GM10248 (cell line): ENCODE results near the gene TMEM120B.

Source experiments
- CTCF ChIA-PET: fragments of 300-600 bp; sonication (Branson Sonifier 250); formaldehyde crosslinking; extraction: SDS; loops from one replicate; lab custom pipeline; 2021; ENCODE audit warnings: antibody characterized with exemption; lab: Yijun Ruan, JAX
- POLR2A ChIA-PET: fragments of 350-650 bp; sonication (Branson Sonifier 250); formaldehyde crosslinking; extraction: SDS; loops from one replicate; lab custom pipeline; 2020; ENCODE audit warnings: antibody characterized with exemption; lab: Yijun Ruan, JAX
- DNase-seq: peaks from one replicate; pipeline ENCODE4 v3.0.0; 2012; ENCODE audit errors: extremely low spot score
- CTCF ChIP-seq: IDR thresholded peaks from 2 replicates; pipeline ENCODE4 v1.5.1; 2012; ENCODE audit warnings: mild to moderate bottlenecking, low read depth; ENCODE audit errors: extremely low read depth, missing control alignments, control extremely low read depth

The TMEM120B gene

GRCh38 chr12:121826318-121827150 is 114.0 kb downstream of the TMEM120B start:
- ChIA-PET CTCF (interaction anchor here (0.7 to 7.1 kb wide), 5 partner anchors 12 to 62 kb away, joined by 3 to 66 read pairs (median 16); partner anchors contain the start of gene PSMD9), POLR2A (interaction anchor here (0.5 kb wide), 1 partner anchor 255 kb away, joined by 5 read pairs; no protein-coding TSS in a partner anchor)
- TF ChIP-seq CTCF, result no peak
- no peak for DNase-seq

GRCh38 chr12:121827351-121828099 is 115.0 kb downstream of the TMEM120B start:
- POLR2A ChIA-PET, result interaction anchor here (0.6 kb wide), 1 partner anchor 316 kb away, joined by 8 read pairs; no protein-coding TSS in a partner anchor
- DNase-seq, result no peak
- TF ChIP-seq CTCF, result no peak
- CTCF ChIA-PET, result interaction anchor here (1.0 to 7.1 kb wide), 4 partner anchors 11 to 33 kb away, joined by 5 to 66 read pairs (median 18); no protein-coding TSS in a partner anchor

- DNase-seq, result no peak
- POLR2A ChIA-PET, result no interaction called here
- CTCF ChIA-PET, result interaction anchor here (1.0 to 7.1 kb wide), 4 partner anchors 10 to 34 kb away, joined by 5 to 66 read pairs (median 18); no protein-coding TSS in a partner anchor
- TF ChIP-seq CTCF, result no peak
These were observed 115.8 kb downstream of the TMEM120B start for GRCh38 chr12:121828306-121828705.

- no peak for DNase-seq
- ChIA-PET CTCF (interaction anchor here (3.1 to 7.1 kb wide), 3 partner anchors 10 to 34 kb away, joined by 16 to 66 read pairs (median 19); no protein-coding TSS in a partner anchor), POLR2A (no interaction called here)
- no peak for TF ChIP-seq CTCF
These were observed 116.3 kb downstream of the TMEM120B start for GRCh38 chr12:121828826-121829225.

GRCh38 chr12:121829250-121829918 is 116.8 kb downstream of the TMEM120B start:
- ChIA-PET POLR2A (no interaction called here), CTCF (interaction anchor here (3.1 to 7.1 kb wide), 3 partner anchors 9 to 35 kb away, joined by 16 to 66 read pairs (median 19); no protein-coding TSS in a partner anchor)
- no peak for DNase-seq
- TF ChIP-seq CTCF, result no peak
